OCI-LY7 (cell line): Measurements from ENCODE around the gene TPM2.

Experiments used
- CTCF ChIP-seq: fragments of 200-600 bp; sonication (generic); conservative IDR thresholded peaks from 2 replicates; pipeline ENCODE4 v1.5.1; 2014; ENCODE audit warnings: mild to moderate bottlenecking, antibody characterized with exemption, low read length, moderate library complexity, mixed read lengths
- EZH2phosphoT487 ChIP-seq: fragments of 200-600 bp; sonication (generic); IDR thresholded peaks from 2 replicates; pipeline ENCODE4 v1.6.1; 2018; ENCODE audit warnings: low read depth, borderline replicate concordance, mild to moderate bottlenecking, mixed run types, antibody characterized with exemption, low read length, moderate library complexity, mixed read lengths

- no peak for TF ChIP-seq CTCF
- TF ChIP-seq EZH2phosphoT487: no peak
Observed at GRCh38 chr9:35695943-35696401, 6.2 kb upstream of the TPM2 start.
